HG03378 (cell line): ENCODE measurements around the gene CACNA2D1.

Experiments
- ATAC-seq: cut with Tn5 transposase; IDR thresholded peaks from one replicate; pipeline ENCODE4 v1.9.1; 2021; ENCODE audit warnings: mild to moderate bottlenecking, moderate library complexity; ENCODE audit not compliant: unreplicated experiment

The CACNA2D1 gene

GRCh38 chr7:82289152-82289535 lies 154.4 kb downstream of the CACNA2D1 start:
- no peak for ATAC-seq

- ATAC-seq, result no peak
Observed at GRCh38 chr7:82286798-82287140, 156.8 kb downstream of the CACNA2D1 start.

- no peak for ATAC-seq
Observed at GRCh38 chr7:82286096-82286797, 157.3 kb downstream of the CACNA2D1 start.

GRCh38 chr7:82284936-82285519 lies 158.5 kb downstream of the CACNA2D1 start:
- ATAC-seq, result no peak

- ATAC-seq, result no peak
Observed at GRCh38 chr7:82275342-82275741, 168.2 kb downstream of the CACNA2D1 start.

- no peak for ATAC-seq
Observed at GRCh38 chr7:82274681-82275080, 168.9 kb downstream of the CACNA2D1 start.

GRCh38 chr7:82273886-82274285 lies 169.7 kb downstream of the CACNA2D1 start:
- no peak for ATAC-seq

- ATAC-seq, result no peak
Observed at GRCh38 chr7:82270870-82271269, 172.7 kb downstream of the CACNA2D1 start.

- ATAC-seq, result no peak
Observed at GRCh38 chr7:82268632-82269031, 174.9 kb downstream of the CACNA2D1 start.

- no peak for ATAC-seq
Observed at GRCh38 chr7:82266081-82266480, 177.5 kb downstream of the CACNA2D1 start.

GRCh38 chr7:82264783-82265305 lies 178.7 kb downstream of the CACNA2D1 start:
- no peak for ATAC-seq

GRCh38 chr7:82263920-82264782 lies 179.4 kb downstream of the CACNA2D1 start:
- ATAC-seq, result no peak

GRCh38 chr7:82258181-82258580 lies 185.4 kb downstream of the CACNA2D1 start:
- no peak for ATAC-seq

GRCh38 chr7:82257118-82257695 lies 186.4 kb downstream of the CACNA2D1 start:
- ATAC-seq, result no peak

- no peak for ATAC-seq
Observed at GRCh38 chr7:82255706-82256105, 187.9 kb downstream of the CACNA2D1 start.

GRCh38 chr7:82250598-82250997 lies 193.0 kb downstream of the CACNA2D1 start:
- no peak for ATAC-seq

GRCh38 chr7:82249979-82250378 lies 193.6 kb downstream of the CACNA2D1 start:
- ATAC-seq, result no peak

- ATAC-seq, result no peak
Observed at GRCh38 chr7:82247814-82248433, 195.7 kb downstream of the CACNA2D1 start.

GRCh38 chr7:82244947-82245517 lies 198.5 kb downstream of the CACNA2D1 start:
- ATAC-seq, result no peak

- no peak for ATAC-seq
Observed at GRCh38 chr7:82241356-82241755, 202.2 kb downstream of the CACNA2D1 start.

GRCh38 chr7:82235713-82236112 lies 207.9 kb downstream of the CACNA2D1 start:
- ATAC-seq, result no peak
